Measurements from ENCODE around the gene SCO2.
A peak's percentile ranks its signal among the peaks of the same experiment; 100 is the strongest.
"Not testable (repeated sequence)": the region's sequence is repeated elsewhere in the genome, so short reads cannot be mapped to it uniquely, and the experiment has no call there.

Gene SCO2

DNA sequence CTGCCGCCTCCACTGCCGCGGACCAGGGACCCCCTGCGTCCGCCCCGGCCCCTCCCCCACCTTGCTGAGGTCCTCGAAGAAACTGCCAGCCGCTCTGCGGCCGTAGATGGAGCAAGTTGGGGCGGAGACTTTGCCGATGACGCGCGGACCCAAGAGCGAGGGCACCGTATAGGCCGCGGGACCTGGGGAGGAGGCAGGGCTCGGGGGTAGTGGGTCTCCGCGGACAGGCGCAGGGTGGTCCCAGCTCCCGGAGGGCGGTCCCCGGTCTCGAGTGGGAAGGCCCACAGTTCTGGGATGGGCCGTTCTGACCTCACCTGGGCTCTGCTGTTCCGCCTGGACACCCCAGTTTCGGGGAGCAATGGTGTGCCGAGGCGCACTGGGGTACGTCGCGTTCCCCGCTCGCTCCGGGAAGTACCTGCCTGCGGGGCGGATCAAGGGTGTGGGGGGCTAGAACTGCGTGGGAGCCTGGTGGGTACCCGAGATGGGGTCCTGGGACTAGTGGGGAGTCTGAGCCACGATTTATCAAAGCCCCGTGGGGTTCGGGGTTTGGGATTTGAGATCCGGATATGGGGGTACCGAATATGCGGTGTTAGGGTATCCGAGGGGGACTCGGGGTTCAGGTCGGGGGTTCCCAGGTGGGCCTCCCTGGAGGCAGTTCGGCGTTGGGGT is 5.6 kb upstream of the SCO2 start:
- peak; percentile 31 for DNase-seq

- DNase-seq: no peak
Measured at GRCh38 chr22:50530580-50530876, 5.1 kb upstream of the SCO2 start.

DNA sequence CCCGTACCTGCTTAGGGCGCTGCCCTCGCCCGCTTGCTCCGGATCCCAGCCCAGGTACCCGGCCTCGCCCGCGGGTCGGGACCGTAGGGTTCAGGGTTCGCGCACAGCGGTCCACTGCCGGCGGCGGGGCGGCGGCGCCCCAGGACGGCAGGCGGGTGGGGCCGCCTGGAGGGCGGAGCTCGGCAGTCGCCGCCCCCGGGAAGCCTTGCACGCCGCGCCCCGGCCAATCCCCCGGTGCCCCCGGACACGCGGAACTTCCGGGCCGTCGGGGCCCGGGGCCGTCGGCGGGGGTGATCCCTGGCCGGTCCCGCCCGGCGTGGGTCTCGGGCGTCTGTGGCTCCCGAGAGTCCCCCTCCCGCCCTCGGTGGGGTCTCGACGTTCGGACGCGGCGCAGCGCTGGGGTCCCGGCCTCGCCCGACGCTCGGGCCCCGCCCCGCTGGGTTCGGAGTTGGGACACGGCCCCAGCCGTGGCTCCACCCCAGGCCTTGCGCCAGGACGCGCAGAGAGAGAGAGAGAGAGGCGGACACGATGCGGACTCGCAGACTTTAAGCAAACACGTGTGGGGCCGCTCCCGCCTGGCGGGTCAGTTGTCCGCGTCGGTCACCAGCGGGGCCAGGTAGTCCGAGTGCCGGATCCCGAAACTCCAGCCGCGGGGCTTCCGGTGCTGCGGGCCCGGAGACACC is 4.6 kb upstream of the SCO2 start, which contains the start of gene TYMP:
Gene TYMP (minus strand): TSS at position 116 of the 683 bp plus-strand sequence. CDS start 303 bp downstream, outside the sequence.
- DNase-seq: no peak

DNA sequence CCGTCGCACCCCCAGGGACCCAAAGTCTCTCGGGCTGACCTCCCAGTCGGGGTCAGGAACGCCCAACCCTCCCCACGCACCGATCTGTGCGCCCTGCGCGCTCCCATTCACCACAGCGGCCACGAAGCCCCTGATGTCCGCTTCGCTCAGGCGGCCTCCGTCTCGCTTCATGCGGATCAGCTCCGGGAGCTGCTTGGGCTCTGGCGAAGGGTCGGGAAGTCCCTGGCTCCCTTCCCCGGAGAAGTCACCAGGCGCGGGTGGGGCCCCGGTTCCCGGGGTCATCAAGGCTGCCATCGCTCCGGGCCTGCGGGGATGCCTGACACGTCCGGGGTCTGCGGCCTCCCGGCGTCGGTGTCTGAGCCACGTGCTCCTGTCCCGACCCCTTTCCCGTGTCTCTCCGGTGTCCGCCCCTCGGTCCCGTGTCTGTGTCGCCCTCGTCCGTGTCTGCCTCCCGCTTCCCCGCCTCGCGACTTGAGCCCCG is 4.1 kb upstream of the SCO2 start:
- no peak for DNase-seq

GRCh38 chr22:50528682-50529415 is 3.5 kb upstream of the SCO2 start:
- DNase-seq: no peak

- no peak for DNase-seq
Measured at GRCh38 chr22:50527921-50528681, 2.7 kb upstream of the SCO2 start.

DNA sequence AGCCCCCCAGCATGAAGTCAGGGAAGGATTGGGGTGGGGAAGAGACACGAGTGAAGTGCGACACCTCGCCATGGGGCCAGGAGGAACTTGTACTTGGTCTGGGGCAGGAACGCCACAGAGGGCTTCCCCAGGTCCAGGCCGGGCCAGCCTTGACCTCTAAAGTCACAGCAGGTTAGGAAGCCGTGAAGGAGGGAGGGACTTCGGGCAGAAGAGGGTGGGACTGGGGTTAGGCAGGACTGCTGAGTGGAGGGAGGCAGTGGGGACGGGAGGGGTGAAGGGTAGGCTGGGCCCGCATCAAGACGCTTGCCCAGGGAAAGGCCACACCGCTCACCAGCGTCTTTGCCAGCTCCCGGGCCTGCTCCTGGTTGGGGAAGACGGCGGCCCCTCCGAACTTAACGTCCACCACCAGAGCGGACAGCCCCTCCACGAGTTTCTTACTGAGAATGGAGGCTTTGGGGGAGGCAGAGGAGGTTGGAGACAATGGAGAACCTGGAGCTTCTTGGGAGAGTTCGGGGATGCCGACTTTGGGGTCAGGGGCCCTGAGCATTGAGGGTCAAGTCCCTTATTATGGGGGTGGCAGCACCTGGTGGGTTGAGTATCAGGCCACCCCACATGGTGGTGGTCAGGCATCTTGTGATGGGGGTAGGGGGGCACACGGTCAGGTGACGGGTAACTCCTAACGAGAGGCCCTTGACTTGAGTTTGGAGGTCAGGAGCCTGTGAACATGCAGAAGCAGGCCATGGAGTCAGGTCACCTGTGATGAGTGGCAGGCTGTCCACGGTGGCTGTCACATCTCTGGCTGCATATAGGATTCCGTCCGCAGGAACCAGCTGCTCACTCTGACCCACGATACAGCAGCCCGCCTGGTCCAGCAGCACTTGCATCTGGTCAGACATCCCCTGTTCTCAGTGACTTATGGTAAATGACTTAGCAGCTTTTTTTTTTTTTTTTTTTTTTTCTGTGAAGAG is 1.7 kb upstream of the SCO2 start:
- no peak for DNase-seq

DNA sequence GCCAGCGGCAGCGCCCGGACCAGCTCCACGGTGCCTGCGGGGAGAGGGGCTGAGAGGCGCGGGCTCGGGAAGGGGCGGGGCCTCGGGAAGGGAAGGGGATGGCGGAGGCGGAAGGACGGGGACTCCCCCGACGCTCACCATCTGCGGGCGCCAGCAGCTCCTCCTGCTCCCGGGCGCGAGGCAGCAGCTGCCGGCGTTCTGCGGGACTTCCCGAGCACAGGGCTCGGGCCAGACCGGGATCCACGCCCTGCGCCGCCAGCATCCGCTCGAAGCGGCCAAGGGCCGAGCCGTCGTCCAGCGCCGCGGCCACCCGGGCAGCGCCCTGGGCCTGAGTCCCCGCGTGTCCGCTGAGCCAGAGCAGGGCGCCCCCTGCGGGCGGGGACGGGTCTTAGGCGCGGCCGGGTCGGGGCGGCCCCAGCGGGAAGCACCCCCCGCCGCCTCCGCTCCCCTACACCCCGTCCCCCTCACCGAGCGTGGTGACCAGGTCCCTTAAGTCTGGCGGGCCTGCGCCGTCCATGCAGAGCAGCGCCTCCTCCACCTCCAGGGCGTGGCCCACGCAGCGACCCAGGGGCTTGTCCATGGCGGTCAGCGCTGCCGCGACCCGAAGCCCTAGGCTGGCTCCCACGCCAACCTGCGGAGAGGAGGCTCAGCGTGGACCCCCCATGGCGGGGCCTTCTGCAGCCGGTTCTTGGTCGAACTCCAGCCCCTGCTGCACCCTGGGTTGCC is 873 bp upstream of the SCO2 start:
- DNase-seq: peak; percentile 71

DNA sequence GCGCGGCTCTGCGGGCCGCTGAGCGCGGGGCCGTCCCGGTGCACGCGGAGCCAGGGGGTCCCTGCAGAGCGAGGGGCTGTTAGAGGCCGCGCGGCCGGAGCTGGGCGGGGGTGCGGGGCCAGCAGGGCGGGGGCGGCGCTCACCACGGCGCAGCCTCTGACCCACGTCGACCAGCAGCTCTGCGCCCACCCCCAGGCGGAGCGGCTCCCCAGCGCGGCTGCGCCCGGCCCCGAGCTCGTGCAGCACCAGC is 385 bp upstream of the SCO2 start:
- no peak for DNase-seq

- no peak for DNase-seq
Measured at GRCh38 chr22:50524676-50525103, 708 bp downstream of the SCO2 start.

- no peak for DNase-seq
Measured at GRCh38 chr22:50523806-50524675, 1.4 kb downstream of the SCO2 start.

DNA sequence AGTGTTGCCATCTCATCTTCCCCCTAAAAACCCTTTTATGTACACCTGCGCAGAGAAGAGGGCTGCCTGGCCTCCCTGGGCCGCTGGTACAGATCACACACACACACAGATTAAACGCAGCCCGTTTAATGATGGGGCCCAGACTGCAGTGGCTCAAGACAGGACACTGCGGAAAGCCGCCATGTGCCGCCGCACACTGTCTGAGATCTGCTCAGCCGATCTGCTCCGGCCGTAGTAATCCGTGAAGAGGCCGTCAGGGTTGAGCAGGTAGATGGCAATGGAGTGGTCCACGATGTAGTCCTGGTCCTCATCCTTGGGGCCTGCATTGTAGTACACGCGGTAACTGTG is 2.0 kb downstream of the SCO2 start:
- no peak for DNase-seq

DNA sequence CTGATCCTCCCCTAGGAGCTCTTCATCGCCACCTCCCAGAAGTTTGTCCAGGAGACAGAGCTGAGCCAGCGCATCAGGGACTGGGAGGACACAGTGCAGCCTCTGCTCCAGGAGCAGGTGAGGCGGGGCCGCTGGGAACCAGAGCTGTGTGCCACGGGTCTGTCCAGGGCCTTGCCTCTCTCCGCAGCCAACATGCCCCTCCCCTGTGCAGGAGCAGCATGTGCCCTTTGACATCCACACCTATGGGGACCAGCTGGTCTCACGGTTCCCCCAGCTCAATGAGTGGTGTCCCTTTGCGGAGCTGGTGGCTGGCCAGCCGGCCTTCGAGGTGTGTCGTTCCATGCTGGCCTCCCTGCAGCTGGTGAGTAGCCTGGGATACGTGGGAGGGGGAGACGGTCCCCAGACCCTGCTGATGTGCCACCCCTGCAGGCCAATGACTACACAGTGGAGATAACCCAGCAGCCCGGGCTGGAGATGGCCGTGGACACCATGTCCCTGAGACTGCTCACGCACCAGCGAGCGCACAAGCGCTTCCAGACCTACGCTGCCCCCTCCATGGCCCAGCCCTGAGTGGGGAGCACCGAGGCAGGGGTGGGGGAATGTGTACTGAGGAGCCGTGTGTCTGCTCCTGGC is 2.5 kb downstream of the SCO2 start:
- no peak for DNase-seq

DNA sequence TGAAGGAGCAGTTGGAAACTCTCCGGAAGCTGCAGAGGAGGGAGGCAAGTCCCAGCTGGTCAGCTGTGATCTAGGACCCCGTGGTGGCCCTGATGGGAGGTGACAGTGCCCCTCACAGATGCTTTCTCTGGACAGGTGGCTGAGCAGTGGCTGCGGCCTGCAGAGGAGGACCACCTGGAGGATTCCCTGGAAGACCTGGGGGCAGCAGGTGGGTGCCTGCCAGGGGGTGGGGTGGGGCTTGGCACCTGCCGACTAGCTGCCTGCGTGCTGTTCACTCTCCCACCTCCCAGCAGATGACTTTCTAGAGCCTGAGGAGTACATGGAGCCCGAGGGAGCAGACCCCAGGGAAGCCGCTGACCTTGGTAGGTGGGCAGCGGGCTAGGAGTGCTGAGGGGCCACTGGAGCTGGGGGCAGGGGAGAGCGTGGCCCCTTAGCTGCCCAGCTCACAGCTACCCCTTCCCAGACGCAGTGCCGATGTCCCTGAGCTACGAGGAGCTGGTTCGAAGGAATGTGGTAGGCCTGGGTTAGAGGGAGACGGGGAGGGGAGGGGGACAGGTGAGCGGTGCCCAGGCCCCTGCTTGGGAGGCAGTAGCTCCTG is 3.1 kb downstream of the SCO2 start:
- DNase-seq: no peak

DNA sequence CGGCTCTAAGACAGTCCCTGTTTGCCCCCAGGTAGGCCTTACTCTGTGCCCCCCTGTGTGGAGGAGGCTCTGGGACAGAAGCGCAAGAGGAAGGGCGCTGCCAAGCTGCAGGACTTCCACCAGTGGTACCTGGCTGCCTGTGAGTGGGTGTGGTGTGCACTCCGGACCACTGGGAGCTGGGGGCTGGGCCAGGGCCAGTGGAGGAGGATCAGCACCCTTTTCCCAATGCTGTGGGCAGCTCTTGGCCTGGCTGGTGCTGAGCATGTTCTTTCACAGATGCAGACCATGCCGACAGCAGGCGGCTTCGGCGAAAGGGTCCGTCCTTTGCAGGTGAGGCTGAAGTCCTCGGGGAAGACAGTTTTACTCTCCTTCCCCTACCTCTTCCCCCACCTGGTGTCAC is 3.7 kb downstream of the SCO2 start:
- no peak for DNase-seq

DNA sequence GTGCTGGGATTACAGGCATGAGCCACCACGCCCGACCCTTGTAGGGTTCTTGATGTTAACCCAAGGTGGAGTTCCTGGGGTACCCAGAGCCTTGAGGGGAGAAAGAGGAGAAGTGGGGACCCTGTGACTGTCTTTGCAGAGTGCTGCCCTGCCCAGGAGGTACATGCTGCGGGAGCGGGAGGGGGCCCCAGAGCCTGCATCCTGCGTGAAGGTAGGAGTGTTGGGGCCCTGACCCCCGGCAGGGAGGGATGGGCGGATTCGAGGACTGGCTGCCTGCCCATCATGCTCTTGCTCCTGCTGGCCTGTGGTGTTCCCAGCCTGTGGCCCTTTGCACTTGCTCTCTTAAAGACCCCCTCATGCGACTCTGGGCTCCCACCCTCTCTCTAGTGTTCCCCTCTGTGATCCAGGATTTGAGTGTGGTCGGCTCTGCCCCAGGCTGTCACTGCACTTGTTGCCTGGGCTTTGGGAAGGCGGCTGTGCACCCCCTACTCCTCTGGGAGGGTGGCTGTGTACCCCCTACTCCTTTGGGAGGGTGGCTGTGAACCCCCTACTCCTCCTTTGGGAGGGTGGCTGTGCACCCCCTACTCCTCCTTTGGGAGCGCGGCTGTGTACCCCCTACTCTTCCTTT is 4.5 kb downstream of the SCO2 start:
- DNase-seq: no peak

GRCh38 chr22:50520184-50520583 is 5.2 kb downstream of the SCO2 start:
- DNase-seq: not testable (repeated sequence)

- DNase-seq: no peak
Measured at GRCh38 chr22:50519151-50519550, 6.2 kb downstream of the SCO2 start.

GRCh38 chr22:50518606-50519005 is 6.8 kb downstream of the SCO2 start:
- no peak for DNase-seq

Data from COR-L47 (cell line).